Measurements from ENCODE around the gene ATP5MC3.
"Not testable (repeated sequence)": the region's sequence is repeated elsewhere in the genome, so short reads cannot be mapped to it uniquely, and the experiment has no call there.

The ATP5MC3 gene

DNA sequence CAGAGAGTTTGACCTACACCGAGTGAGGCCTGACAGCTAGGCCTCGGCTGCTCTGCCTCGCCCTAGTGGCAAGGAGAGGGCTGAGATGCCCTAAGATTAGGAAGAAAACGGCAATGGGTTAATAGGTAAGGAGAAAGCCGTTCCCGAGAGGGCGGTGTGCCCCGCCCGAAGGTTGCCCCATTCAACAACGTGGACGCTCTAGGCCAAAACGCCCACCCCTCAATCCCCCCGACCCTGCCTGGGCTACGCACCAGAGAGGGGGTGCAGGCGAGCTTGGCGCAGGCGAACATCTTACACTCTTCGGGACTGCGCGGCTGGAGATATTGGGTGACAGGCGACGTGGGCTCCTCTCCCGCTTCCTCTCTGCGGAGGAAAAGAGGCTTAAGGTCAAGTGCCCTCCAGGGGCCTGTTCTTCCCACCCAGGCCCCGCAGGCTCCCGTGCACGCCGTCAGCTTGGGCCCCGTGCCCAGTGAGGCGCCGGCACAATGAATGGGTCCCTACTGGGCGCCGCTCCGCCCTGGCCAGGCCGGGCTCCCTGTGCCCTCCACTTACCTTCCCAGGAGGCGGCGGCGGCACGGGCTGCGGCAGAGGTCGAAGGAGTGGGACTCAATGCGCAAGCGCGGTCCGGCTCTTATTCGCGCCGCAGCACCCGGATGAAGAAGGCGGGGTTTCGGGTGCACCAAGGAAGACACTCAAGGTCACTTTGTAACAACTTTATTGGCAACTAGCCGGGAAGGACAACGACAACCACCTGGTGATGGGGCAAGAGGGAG, at the start of gene ATP5MC3:
TSS of gene ATP5MC3 (minus strand) at position 607 of the 773 bp plus-strand sequence. CDS start at position 290, 317 bp downstream.
- TF ChIP-seq, protein P1, sequence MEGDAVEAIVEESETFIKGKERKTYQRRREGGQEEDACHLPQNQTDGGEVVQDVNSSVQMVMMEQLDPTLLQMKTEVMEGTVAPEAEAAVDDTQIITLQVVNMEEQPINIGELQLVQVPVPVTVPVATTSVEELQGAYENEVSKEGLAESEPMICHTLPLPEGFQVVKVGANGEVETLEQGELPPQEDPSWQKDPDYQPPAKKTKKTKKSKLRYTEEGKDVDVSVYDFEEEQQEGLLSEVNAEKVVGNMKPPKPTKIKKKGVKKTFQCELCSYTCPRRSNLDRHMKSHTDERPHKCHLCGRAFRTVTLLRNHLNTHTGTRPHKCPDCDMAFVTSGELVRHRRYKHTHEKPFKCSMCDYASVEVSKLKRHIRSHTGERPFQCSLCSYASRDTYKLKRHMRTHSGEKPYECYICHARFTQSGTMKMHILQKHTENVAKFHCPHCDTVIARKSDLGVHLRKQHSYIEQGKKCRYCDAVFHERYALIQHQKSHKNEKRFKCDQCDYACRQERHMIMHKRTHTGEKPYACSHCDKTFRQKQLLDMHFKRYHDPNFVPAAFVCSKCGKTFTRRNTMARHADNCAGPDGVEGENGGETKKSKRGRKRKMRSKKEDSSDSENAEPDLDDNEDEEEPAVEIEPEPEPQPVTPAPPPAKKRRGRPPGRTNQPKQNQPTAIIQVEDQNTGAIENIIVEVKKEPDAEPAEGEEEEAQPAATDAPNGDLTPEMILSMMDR (IDR thresholded peaks at IDR 0.05; ENCODE audit: insufficient read depth, low read depth, low read length, missing control alignments) = peak; percentile 10
- peak within 1 kb of the TSS; percentile 82 for H3K4me3 ChIP-seq (ENCODE audit: low read depth, low read length)
- DNase-seq (ENCODE audit: low read depth) = peak; percentile 98

DNA sequence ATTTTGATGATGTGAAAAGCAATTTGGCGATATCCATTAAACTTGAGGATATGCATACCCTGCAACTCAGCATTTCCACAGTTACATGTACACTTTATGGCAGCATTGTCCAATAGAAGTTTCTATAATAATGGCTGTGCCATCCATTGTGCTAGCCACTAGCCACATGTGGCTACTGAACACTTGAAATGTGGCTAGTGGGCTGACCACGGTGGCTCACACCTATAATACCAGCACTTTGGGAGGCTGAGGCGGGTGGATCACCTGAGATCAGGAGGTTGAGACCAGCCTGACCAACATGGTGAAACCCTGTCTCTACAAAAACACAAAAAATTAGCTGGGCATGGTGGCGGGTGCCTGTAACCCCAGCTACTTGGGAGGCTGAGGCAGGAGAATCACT, 47.1 kb upstream of the ATP5MC3 start:
- H3K4me3 ChIP-seq (ENCODE audit: low read depth, low read length); DNase-seq (ENCODE audit: low read depth): not testable (repeated sequence)

DNA sequence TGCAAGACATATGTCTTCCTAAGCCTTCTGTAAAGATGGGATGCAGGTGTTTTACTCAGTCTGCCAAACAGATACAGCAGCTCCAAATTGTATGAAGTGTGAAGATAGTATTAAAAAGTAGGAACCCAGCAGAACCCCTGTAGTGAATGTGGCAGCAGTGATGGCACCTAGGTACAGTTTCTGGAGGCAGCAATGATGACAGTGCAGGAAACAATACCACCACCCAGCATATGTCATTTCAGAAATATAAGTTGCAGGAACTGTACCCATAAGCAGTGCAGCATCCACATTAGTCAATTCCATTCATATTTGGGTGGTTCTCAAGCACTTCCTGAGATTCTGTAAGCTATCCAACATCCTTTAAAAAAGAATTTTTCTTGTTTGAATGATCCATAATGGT, 46.7 kb upstream of the ATP5MC3 start:
- TF ChIP-seq, protein P1 (IDR thresholded peaks at IDR 0.05; ENCODE audit: insufficient read depth, low read depth, low read length, missing control alignments) = no peak
- DNase-seq (ENCODE audit: low read depth) = no peak
- no peak overlapping the region for H3K4me3 ChIP-seq (ENCODE audit: low read depth, low read length)

DNA sequence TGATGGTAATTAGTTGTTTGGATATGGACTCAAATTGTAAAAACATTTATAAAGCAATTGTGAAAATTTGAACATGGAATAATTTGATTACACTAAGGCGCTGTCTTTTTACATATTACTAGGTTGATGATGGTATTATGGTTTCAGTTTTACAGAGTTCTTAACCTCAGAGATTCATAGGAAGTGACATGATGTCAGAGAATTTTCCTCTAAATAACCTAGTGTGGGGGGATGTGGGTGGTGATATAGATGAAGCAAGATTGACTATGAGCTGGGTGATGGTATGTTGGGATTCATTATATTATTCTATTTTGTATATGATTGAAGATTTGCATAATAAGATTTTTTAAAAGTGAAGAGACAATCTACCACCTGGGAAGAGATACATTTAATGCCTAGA, 45.9 kb upstream of the ATP5MC3 start:
- no peak overlapping the region for H3K4me3 ChIP-seq (ENCODE audit: low read depth, low read length)
- no peak for DNase-seq (ENCODE audit: low read depth)
- TF ChIP-seq, protein P1 (IDR thresholded peaks at IDR 0.05; ENCODE audit: insufficient read depth, low read depth, low read length, missing control alignments) = no peak

DNA sequence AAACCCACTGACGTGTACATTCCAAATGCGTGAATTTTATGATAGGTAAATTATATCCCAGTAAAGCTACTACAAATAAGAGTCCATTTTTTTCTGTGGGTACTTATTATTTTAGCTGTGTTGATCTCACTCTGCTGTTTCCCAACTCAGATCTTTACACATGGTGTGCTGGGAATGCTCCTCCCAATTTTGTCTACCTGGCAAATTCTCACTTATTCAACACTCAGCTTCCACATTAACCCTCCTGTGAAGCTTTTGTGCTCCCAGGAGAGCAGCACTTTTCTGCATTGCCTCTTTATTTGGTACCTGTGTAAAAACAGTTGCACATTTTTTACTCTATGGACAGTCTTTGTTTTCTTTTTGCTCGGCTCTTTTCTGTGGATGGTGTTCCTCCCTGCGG, 38.6 kb upstream of the ATP5MC3 start:
- no peak overlapping the region for H3K4me3 ChIP-seq (ENCODE audit: low read depth, low read length)
- DNase-seq (ENCODE audit: low read depth) = no peak
- TF ChIP-seq, protein P1 (IDR thresholded peaks at IDR 0.05; ENCODE audit: insufficient read depth, low read depth, low read length, missing control alignments) = no peak

DNA sequence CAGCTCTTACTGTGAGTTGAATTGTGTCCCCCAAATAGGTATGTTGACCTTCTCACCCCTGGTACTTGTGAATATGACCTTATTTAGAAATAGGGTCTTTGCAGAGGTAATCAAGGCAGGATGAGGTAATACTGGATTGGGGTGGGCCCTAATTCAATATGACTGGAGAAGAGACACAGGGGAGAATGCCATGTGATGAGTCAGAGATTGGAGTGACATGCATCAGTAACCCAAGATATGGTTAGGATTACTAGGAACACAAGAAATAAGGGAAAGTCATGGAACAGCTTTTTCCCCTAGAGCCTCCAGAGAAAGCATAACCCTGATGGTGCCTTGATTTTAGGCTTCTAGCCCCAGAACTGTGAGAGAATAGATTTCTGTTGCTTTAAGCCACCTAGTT, 37.0 kb upstream of the ATP5MC3 start:
- no peak for DNase-seq (ENCODE audit: low read depth)
- H3K4me3 ChIP-seq (ENCODE audit: low read depth, low read length) = no peak overlapping the region
- TF ChIP-seq, protein P1 (IDR thresholded peaks at IDR 0.05; ENCODE audit: insufficient read depth, low read depth, low read length, missing control alignments) = no peak

DNA sequence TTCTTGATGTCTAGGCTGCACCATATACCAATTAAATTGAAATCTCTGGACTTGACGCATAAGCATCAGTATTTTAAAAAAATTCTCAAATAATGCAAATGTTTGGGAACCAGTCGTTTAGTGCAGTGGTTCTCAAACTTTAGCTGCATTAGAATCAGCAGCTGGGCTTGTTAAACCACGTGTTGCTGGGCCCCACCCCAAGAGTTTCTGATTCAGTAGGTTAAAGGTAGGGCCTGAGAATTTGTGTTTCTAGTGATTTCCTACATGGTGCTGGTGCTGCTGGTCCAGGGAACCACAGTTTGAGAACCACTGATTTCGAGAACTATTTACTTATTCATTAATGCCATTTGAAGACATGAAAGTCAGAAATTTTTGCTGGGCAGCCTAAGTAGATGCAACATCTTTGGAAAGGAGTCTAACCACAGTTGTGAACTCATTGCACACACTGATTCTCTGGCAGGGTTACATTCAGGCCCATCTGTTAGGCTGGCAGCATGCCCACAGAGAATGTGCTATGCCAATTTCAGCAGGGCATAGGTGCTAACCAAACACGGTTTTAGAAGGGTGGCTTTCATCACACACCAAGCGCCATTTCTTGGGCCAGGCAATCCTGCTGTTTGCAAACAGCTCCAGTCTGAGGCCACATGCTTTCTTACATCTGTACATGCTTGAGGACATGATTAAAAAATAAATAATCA, 26.4 kb upstream of the ATP5MC3 start:
- DNase-seq (ENCODE audit: low read depth) = no peak
- TF ChIP-seq, protein P1 (IDR thresholded peaks at IDR 0.05; ENCODE audit: insufficient read depth, low read depth, low read length, missing control alignments) = no peak
- no peak overlapping the region for H3K4me3 ChIP-seq (ENCODE audit: low read depth, low read length)
